ENCODE measurements around the gene TOR2A. TPM values are rescaled to one million over a fixed set of nuclear protein-coding genes. Genes with fewer than 3 reads are reported as not detected.

Gene TOR2A
- total RNA-seq, 1 experiment from 2014 or later = 5.3 TPM

DNA sequence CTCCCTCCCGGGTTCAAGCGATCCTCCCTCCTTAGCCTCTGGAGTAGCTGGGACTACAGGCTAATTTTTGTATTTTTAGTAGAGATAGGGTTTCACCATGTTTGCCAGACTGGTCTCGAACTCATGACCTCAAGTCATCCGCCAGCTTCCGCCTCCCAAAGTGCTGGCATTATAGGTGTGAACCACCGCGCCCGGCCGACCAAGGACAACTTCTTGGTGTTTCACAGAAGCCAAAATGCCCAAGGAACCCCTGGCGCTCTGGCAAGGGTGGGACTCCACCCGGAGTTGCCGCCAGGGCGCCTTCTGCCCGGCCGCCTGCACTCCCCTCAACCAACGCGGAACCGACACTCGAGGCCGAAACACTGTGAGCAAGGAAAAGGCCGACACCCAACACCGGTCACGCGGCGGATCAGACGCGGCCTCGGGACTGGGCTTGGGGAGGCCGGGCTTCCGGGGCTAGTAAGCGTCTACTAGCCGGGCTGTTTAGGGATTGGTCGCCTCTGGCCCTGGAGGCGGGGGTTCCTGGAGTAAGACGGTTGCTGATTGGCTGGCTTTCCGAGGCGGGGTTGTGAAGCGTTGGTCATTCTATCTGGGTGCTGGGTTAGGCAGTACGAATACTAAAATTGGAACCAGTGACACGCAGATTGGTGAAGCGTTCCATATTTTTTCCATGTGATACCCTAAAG, 36.0 kb downstream of the TOR2A start:
- peak; percentile 87 for DNase-seq (ENCODE audit: low read depth)

DNA sequence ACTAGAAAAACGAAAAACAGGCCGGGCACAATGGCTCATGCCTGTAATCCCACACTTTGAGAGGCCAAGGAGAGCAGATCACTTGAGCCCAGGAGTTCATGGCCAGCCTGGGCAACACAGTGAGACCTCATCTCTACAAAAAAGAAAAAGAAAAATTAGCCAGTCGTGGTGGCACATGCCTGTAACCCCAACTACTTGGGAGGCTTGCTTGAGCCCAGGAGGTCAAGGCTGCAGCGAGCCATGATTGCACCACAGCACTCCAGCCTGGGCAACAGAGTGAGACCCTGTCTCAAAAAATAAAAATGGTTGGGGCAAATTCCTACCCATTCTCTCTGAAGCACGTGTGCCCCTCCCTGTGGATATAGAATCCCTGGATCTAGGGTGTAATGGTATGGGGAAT, 36.7 kb downstream of the TOR2A start:
- no peak for DNase-seq (ENCODE audit: low read depth)

DNA sequence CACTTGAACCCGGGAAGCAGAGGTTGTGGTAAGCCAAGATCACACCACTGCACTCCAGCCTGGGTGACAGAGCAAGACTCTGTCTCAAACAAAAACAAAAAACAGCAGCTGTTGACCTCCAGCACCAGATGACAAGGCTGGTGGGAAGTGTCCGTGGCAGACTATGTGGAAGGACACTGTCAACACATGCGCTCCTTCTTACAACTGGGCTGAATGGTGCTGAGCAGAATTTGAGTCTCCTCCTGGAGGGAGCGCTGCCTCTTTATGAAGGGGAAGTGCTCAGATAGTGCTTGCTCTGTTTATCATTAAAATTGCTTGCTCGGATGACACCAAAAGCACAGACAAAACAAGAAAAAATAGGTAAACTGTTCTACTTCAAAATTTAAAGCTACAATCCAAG, 37.5 kb downstream of the TOR2A start:
- no peak for DNase-seq (ENCODE audit: low read depth)

DNA sequence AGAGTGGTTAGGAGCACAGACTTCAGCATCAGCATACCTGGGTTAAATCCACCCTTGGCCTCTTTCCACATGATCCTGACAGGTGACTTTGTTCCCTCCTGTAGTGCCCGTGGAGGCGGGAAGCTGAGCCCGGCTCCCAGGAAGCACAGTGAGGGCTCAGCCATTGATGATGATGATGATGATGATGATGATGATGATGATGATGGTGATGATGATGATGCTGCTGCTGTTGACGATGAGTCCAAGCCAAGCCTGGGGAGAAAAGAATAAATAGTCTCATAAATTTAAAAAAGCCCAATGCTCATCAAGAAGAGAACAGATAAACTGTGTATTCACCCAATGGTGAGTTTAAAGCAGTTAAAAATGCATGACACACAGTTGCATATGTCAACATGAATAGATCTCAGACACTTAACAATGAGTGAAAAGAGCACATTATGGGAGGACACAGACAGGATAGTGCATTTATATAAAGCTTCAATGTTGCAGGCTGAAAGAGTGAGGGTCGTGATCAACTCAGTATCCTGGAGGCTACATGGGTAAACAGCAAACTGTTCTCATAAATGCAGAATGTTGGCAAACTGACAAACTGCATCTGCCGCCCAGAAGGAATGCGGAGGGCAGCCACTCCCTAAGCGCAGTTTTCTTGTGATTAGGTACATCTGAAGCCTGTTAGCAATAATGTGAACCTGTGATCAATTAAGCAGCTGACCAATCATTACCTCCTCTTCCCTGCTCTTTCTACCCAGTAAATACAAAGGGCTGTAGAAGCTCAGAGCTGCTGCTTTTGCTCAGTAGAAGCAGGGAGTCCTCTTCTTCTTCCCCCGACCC, 40.0 kb downstream of the TOR2A start:
- no peak for DNase-seq (ENCODE audit: low read depth)

DNA sequence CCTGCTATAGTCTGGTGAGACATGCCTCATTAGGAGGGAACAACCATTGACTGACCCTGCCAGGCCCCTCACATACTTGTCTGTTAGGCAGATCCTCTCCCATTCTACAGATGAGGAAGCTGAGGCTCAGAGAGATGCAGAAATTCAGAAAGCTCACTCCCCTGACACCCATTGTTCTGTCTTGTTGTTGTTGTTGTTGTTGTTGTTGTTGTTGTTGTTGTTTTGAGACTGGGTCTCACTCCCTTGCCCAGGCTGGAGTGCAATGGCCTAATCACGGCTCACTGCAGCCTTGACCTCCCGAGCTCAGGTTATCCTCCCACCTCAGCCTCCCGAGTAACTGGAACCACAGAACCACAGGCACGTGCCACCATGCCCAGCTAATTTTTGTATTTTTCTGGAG, 41.4 kb downstream of the TOR2A start:
- DNase-seq (ENCODE audit: low read depth) = no peak

DNA sequence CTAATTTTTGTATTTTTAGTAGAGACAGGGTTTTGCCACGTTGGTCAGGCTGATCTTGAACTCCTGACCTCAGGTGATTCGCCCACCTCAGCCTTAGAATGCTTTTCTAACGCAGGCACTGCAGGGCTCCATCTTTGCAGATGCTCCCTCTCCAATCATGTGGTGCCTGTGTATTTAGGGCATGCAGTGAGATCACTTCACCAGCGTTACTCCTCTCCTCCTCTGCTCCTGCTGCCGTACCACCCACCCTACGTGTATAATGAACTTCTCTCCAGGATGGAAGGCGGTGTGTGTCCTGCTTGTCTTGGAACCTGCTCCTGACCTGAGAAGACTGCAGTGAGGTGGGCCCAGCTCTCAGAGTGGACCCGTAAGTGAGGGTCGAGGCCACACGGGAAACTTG, 42.0 kb downstream of the TOR2A start:
- DNase-seq (ENCODE audit: low read depth) = no peak

DNA sequence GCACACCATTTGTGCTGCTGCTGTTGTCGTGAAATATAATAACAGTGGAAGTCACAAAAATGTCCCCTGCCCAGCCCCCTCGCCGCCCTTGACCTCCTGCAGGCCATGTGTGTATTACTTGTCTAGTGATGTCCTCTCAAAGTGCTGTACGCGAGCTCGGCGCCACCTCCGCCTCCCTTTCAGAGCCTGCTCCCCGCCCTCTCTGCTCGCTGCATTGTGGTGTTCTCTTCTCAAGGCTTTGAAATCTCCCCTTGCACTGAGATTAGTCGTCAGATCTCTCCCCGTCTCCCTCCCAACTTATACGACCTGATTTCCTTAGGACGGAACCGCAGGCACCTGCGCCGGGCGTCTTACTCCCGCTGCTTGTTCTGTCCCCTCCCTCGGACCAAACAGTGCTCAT, 43.0 kb downstream of the TOR2A start:
- no peak for DNase-seq (ENCODE audit: low read depth)

DNA sequence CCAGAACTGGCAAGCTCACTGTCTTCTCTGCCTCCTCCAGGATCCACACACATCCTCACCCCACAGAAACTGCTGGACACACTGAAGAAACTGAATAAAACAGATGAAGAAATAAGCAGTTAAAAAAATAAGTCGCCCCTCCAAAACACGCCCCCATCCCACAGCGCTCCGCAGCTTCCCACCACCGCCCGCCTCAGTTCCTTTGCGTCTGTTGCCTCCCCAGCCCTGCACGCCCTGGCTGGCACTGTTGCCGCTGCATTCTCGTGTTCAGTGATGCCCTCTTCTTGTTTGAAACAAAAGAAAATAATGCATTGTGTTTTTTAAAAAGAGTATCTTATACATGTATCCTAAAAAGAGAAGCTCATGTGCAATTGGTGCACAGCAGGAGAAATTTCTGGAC, 44.4 kb downstream of the TOR2A start:
- DNase-seq (ENCODE audit: low read depth) = no peak

DNA sequence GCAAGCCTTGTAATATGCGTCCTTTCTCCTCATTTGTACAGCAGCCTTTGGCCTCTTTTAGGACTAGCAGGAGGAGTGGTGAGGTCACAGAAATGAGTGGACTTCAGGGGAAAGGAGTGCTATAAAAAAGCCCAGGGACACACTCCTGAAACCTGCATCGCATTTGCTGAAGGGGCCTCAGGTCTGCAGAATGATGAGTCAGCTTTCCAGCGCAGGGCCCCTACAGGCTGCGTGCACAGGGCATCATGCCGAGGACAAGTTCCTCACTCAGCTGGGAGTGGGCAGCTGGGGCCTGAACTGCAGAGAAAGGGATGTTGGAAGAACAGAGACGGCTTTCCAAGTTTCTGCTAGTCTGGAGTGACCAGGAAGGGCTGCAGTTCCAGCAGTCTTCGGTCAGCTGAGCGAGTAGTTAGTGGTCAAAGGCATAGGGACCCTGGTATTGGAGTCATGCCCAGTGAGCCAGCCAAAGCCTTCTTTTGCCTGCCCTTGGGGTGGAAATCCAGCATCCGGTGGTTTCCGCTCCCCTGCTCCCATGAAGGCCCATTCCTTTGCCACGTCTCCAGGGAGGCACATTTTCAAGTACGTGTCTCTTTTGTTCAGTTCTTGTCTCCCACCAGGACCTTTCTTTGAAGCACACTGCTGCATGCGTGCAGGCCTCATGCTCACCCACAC, 45.6 kb downstream of the TOR2A start:
- no peak for DNase-seq (ENCODE audit: low read depth)

DNA sequence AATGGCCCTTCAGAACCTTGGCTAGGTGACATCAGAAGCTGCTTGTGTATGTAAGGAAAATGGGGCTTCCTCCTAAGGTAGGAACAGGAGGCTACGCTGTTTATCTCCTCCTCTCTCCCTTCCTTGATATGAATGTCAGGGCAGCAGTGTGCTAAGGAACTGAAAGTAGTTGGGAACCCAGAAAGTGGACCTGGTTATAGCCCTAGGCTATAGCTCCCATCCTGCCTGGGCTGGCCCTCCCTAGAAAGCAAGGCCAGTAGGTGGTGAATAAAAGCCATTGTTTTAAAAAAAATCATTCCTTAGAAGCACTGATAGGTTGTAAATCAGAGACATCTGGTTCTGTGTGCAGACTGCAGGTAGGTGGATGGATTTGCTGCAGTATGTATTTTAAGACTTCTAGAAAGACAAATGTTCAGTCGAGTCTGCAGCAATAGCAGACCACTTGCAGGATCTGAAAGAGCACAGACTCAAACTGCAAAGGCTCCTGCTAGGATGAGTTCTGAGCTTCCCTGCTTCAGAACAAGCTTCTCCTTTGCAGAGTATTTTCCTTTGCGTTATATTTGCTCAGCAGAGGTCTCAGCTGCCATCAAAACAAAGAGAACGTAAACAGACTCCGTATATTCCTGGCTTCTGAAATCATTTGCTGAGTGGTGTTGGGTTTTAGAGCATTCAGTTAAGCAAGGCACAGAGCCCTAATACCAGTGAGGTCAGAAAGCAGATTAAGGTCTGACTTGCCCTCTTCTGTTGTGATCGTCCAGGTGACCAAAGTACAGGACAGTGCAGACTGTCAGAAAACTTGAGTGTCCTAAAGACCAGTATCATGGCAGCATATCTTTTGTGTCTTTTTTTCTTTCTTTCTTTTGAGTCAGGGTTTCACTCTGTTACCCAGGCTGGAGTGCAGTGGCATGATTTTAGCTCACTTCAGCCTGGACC, 48.4 kb downstream of the TOR2A start:
- no peak for DNase-seq (ENCODE audit: low read depth)

DNA sequence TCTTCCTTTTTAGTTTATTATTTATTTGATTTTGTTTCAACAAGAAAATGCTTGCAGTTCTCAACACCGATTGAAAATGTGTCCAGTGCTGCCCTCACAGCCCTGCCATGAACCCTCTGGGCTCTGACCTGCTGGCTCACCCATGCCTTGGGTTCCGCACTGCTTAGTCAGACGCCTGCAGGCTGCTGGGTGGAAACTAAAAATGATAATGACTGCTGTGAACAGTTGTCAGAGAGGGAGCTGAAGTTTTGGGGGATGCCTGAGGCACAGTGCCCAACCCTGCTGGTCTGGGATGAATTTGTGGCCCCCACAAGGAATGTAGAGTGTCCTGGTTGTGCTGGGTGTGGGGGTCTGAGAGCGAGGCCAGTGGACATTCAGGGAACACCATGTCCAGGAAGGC, 50.5 kb downstream of the TOR2A start:
- peak; percentile 53 for DNase-seq (ENCODE audit: low read depth)

DNA sequence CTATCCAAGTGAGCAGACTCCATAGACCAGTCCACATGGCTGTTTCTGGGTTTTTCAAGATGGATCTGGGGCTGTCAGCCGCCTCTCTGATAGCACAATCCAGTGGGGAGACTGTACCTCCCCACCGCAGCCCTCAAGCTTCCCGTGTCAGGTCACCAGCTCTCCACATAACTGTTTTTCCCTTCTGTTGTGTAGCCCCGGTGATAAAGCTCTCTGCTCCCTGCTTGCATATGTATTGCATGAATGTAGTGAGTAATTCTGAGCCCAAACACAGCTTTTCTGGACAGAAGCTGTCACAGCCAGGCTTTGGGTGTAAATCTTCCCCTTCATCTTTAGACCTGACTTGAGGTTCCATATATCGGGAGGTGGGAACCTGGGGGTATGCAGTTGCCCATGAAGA, 51.4 kb downstream of the TOR2A start:
- DNase-seq (ENCODE audit: low read depth) = no peak

DNA sequence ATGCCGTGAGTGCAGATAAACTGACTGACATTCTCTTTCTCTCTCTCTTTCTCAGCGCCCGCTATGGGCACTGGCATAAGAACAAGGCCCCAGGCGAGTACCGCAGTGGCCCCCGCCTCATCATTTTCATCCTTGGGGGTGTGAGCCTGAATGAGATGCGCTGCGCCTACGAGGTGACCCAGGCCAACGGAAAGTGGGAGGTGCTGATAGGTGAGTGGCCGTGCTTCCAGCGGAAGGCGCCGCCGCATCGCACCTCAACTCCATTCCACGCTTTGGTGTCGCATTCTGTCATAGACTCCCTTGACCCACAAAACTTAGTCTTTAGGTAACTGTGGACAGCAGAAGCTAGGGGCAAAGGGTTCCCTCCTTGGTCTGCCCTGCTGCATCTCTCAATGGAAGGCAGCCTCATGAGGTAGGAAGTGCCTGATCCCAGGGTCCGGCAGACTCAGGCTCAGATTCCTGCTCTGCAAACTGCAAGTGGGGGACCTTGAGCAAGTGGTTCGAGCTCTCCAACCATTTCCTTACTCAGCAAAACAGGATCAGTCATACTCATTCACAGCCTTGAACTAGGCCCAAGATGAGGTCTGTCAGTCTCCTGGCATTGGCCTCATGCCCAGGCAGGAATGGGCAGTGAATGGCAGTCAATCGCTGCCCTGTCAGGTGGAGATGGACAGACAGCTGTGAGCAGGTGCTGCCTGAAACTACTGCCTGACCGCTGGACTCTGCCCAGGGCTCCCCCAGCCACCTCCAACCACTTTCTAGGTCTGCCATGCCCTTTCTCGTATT, 52.5 kb downstream of the TOR2A start:
- no peak for DNase-seq (ENCODE audit: low read depth)

Other genes starting within 250 kb of the TOR2A start
- 26.3 and 41.9 TPM in 2 replicates for gene STXBP1, start 123.0 kb downstream of the TOR2A start, total RNA-seq (2014; rRNA removed; shearing (Covaris generic))
- not detected in 2 replicates for gene CFAP157, start 28.3 kb downstream of the TOR2A start, total RNA-seq (2014; rRNA removed; shearing (Covaris generic))
- 17.4 and 31.4 TPM in 2 replicates for gene PTRH1, start 19.6 kb downstream of the TOR2A start, total RNA-seq (2014; rRNA removed; shearing (Covaris generic))
- gene TTC16, start 19.2 kb downstream of the TOR2A start, total RNA-seq (2014; rRNA removed; shearing (Covaris generic)) = 0.06 TPM in 1 of 2 replicates, not detected in the other
- not detected in 2 replicates for gene SH2D3C, start 43.4 kb upstream of the TOR2A start, total RNA-seq (2014; rRNA removed; shearing (Covaris generic))
- 47.7 and 56.1 TPM in 2 replicates for gene CDK9, start 50.7 kb upstream of the TOR2A start, total RNA-seq (2014; rRNA removed; shearing (Covaris generic))
- gene FPGS, start 67.6 kb upstream of the TOR2A start, total RNA-seq (2014; rRNA removed; shearing (Covaris generic)) = 117 and 120 TPM in 2 replicates
- 2.6 and 4.1 TPM in 2 replicates for gene ENG, start 119.4 kb upstream of the TOR2A start, total RNA-seq (2014; rRNA removed; shearing (Covaris generic))
- gene AK1, start 142.4 kb upstream of the TOR2A start, total RNA-seq (2014; rRNA removed; shearing (Covaris generic)) = 37.5 and 73.4 TPM in 2 replicates
- 11.3 and 12.7 TPM in 2 replicates for gene ST6GALNAC6, start 164.3 kb upstream of the TOR2A start, total RNA-seq (2014; rRNA removed; shearing (Covaris generic))
- gene ST6GALNAC4, start 181.7 kb upstream of the TOR2A start, total RNA-seq (2014; rRNA removed; shearing (Covaris generic)) = 29.1 and 78.4 TPM in 2 replicates
- 0.18 and 0.51 TPM in 2 replicates for gene PIP5KL1, start 195.5 kb upstream of the TOR2A start, total RNA-seq (2014; rRNA removed; shearing (Covaris generic))
- 51.9 and 56.2 TPM in 2 replicates for gene DPM2, start 202.6 kb upstream of the TOR2A start, total RNA-seq (2014; rRNA removed; shearing (Covaris generic))
- 2.9 and 6.3 TPM in 2 replicates for gene EEIG1, start 245.7 kb upstream of the TOR2A start, total RNA-seq (2014; rRNA removed; shearing (Covaris generic))